Measurements from ENCODE around the gene GPR84. TPM values are rescaled to one million over a fixed set of nuclear protein-coding genes. Genes with fewer than 3 reads are reported as not detected.
A peak's percentile ranks its signal among the peaks of the same experiment; 100 is the strongest.

GPR84 gene
- total and polyA plus RNA-seq, 8 donors, result 0.46 to 1.4 (median 0.50) TPM; not detected in 5

- Histone ChIP-seq H3K9me3 (no peaks in the 10 kb centered on the region), H3K4me3 (peak overlapping the region; percentile 34 to 43 (median 42)), H3K4me1 (peaks cover 29 to 69% (median 50%) of the 10 kb centered on the region in 4 donors), H3K27ac (peak overlapping the region; percentile 24 to 76 (median 70)), H3K27me3 (peaks cover 0 to 6% (median 0%) of the 10 kb centered on the region in 3 donors), H3K36me3 (peaks cover 0 to 3% (median 0%) of the 10 kb centered on the region in 4 donors)
- peak; percentile 80 to 94 for DNase-seq
- TF ChIP-seq POLR2AphosphoS5 (IDR thresholded peaks at IDR 0.05), result peak in 2 of 3 donors; percentile 25 to 68
- peak in 5 of 7 experiments; percentile 85 to 96 (median 94) for TF ChIP-seq CTCF (IDR thresholded peaks at IDR 0.05)
- no peak for TF ChIP-seq POLR2A (IDR thresholded peaks at IDR 0.05)
- TF ChIP-seq EP300 (IDR thresholded peaks at IDR 0.05), result no peak
- 12 to 19% (median 16%) methylated on average over 32 to 44 of the region's 44 CpGs for WGBS, 5 donors
- intact Hi-C loops (cut with DNase I; ENCODE audit: low total_unique reads), result no loop called here
Measured at GRCh38 chr12:54370171-54370730, 6.0 kb upstream of the GPR84 start.

- no peak for TF ChIP-seq CTCF (IDR thresholded peaks at IDR 0.05)
- no peak for TF ChIP-seq EP300 (IDR thresholded peaks at IDR 0.05)
- no peak for TF ChIP-seq POLR2AphosphoS5 (IDR thresholded peaks at IDR 0.05)
- no peak for TF ChIP-seq POLR2A (IDR thresholded peaks at IDR 0.05)
- WGBS, 5 donors, result 38 to 45% (median 40%) methylated on average over 17 to 21 of the region's 21 CpGs
- peak overlapping the region in 4 of 5 donors; percentile 41 to 76 (median 71) for H3K27ac ChIP-seq
- peaks cover 29 to 63% (median 50%) of the 10 kb centered on the region in 4 donors for H3K4me1 ChIP-seq
- peaks cover 0 to 6% (median 0%) of the 10 kb centered on the region in 3 donors for H3K27me3 ChIP-seq
- intact Hi-C loops (cut with DNase I; ENCODE audit: low total_unique reads), result loop anchor here (10.0 kb wide), 2 partner anchors 75 to 145 kb away; no protein-coding TSS in a partner anchor
- H3K9me3 ChIP-seq, result no peaks in the 10 kb centered on the region
- H3K4me3 ChIP-seq, result peak overlapping the region; percentile 34 to 43 (median 42)
- peaks cover 0 to 3% (median 0%) of the 10 kb centered on the region in 4 donors for H3K36me3 ChIP-seq
- peak in 1 of 2 donors; percentile 60 for DNase-seq
Measured at GRCh38 chr12:54369597-54370131, 5.4 kb upstream of the GPR84 start.

GRCh38 chr12:54368709-54369596, 4.7 kb upstream of the GPR84 start:
- intact Hi-C loops (cut with DNase I; ENCODE audit: low total_unique reads), result loop anchor here (10.0 kb wide), 2 partner anchors 74 to 144 kb away; no protein-coding TSS in a partner anchor
- peak; percentile 93 to 97 for DNase-seq
- WGBS, 5 donors, result 16 to 23% (median 21%) methylated on average over 40 of the region's 40 CpGs
- peaks cover 0 to 3% (median 0%) of the 10 kb centered on the region in 4 donors for H3K36me3 ChIP-seq
- H3K9me3 ChIP-seq, result no peaks in the 10 kb centered on the region
- H3K27me3 ChIP-seq, result peaks cover 0 to 6% (median 0%) of the 10 kb centered on the region in 3 donors
- peaks cover 29 to 56% (median 44%) of the 10 kb centered on the region in 4 donors for H3K4me1 ChIP-seq
- H3K27ac ChIP-seq, result peak overlapping the region in 4 of 5 donors; percentile 20 to 76 (median 71)
- peak in 5 of 7 experiments; percentile 50 to 85 (median 69) for TF ChIP-seq CTCF (IDR thresholded peaks at IDR 0.05)
- peak; percentile 15 to 75 (median 16) for TF ChIP-seq POLR2AphosphoS5 (IDR thresholded peaks at IDR 0.05)
- no peak for TF ChIP-seq EP300 (IDR thresholded peaks at IDR 0.05)
- H3K4me3 ChIP-seq, result peak overlapping the region; percentile 34 to 43 (median 42)
